T-helper 22 cell (primary cell): ENCODE data around the gene GTPBP1.

Source experiments
- DNase-seq: peaks from one replicate; pipeline ENCODE4 v3.0.0-alpha.2; 2020; ENCODE audit warnings: low read depth

The GTPBP1 gene

GRCh38 chr22:38704654-38705234, 1.0 kb upstream of the GTPBP1 start:
- no peak for DNase-seq

- peak; percentile 10 for DNase-seq
Observed at GRCh38 chr22:38706101-38706900, 557 bp downstream of the GTPBP1 start.

- DNase-seq = no peak
Observed at GRCh38 chr22:38706901-38707195, 1.1 kb downstream of the GTPBP1 start.

- DNase-seq = no peak
Observed at GRCh38 chr22:38707346-38707745, 1.6 kb downstream of the GTPBP1 start.

GRCh38 chr22:38707984-38708383, 2.2 kb downstream of the GTPBP1 start:
- DNase-seq = no peak

- DNase-seq = no peak
Observed at GRCh38 chr22:38709306-38709705, 3.6 kb downstream of the GTPBP1 start.

GRCh38 chr22:38710351-38710750, 4.6 kb downstream of the GTPBP1 start:
- DNase-seq = no peak

- DNase-seq = no peak
Observed at GRCh38 chr22:38710866-38711265, 5.1 kb downstream of the GTPBP1 start.

GRCh38 chr22:38712486-38713207, 6.9 kb downstream of the GTPBP1 start:
- no peak for DNase-seq

GRCh38 chr22:38713921-38714320, 8.2 kb downstream of the GTPBP1 start:
- DNase-seq = no peak

GRCh38 chr22:38715176-38715764, 9.5 kb downstream of the GTPBP1 start:
- DNase-seq = no peak

GRCh38 chr22:38715852-38716251, 10.1 kb downstream of the GTPBP1 start:
- no peak for DNase-seq

- no peak for DNase-seq
Observed at GRCh38 chr22:38716271-38716670, 10.5 kb downstream of the GTPBP1 start.

GRCh38 chr22:38716826-38717225, 11.1 kb downstream of the GTPBP1 start:
- no peak for DNase-seq

- DNase-seq = no peak
Observed at GRCh38 chr22:38717244-38717643, 11.5 kb downstream of the GTPBP1 start.

GRCh38 chr22:38718414-38718813, 12.7 kb downstream of the GTPBP1 start:
- DNase-seq = no peak

- DNase-seq = no peak
Observed at GRCh38 chr22:38719196-38719595, 13.5 kb downstream of the GTPBP1 start.

GRCh38 chr22:38720350-38720749, 14.6 kb downstream of the GTPBP1 start:
- no peak for DNase-seq

- no peak for DNase-seq
Observed at GRCh38 chr22:38721551-38721950, 15.8 kb downstream of the GTPBP1 start.

GRCh38 chr22:38724176-38724575, 18.4 kb downstream of the GTPBP1 start:
- DNase-seq = no peak

- DNase-seq = no peak
Observed at GRCh38 chr22:38724926-38725571, 19.3 kb downstream of the GTPBP1 start.

- no peak for DNase-seq
Observed at GRCh38 chr22:38725900-38726655, 20.3 kb downstream of the GTPBP1 start.
